Ascending aorta (tissue), 2 donors: ENCODE measurements around the gene TSPOAP1. TPM values are rescaled to one million over a fixed set of nuclear protein-coding genes. Genes with fewer than 3 reads are reported as not detected.

Experiments used
- DNase-seq, 2 donors: peaks; one replicate each; pipeline ENCODE4 v3.0.0-alpha.2; 2019; ENCODE audit warnings: low spot score in 2 of 2
- H3K27ac ChIP-seq, 2 donors: fragments of 200-600 bp; sonication (generic); one replicate each; pipeline ENCODE4 v1.5.1; 2016 to 2017; ENCODE audit warnings: mild to moderate bottlenecking in 1 of 2
- H3K27me3 ChIP-seq: fragments of 200-600 bp; sonication (generic); one replicate; pipeline ENCODE4 v1.5.1; 2017
- H3K36me3 ChIP-seq, 2 donors: fragments of 200-600 bp; sonication (generic); one replicate each; pipeline ENCODE4 v1.5.1; 2016
- H3K4me1 ChIP-seq, 2 donors: fragments of 200-600 bp; sonication (generic); one replicate each; pipeline ENCODE4 v1.5.1; 2016 to 2017; ENCODE audit warnings: mild to moderate bottlenecking in 1 of 2
- H3K4me3 ChIP-seq, 2 donors: fragments of 200-600 bp; sonication (generic); one replicate each; pipeline ENCODE4 v1.5.1; 2016 to 2017; ENCODE audit warnings: mild to moderate bottlenecking in 1 of 2
- H3K9me3 ChIP-seq, 2 donors: fragments of 200-600 bp; sonication (generic); one replicate each; pipeline ENCODE4 v1.5.1; 2016
- intact Hi-C: fragments of 100-400 bp; cut with DNase I; formaldehyde crosslinking; loops from one replicate; pipeline ENCODE4 v1.15.1; 2023
- total RNA-seq: library from RNA; depleted of rRNA; stranded (reverse); fragments of >200 nt; gene quantifications from one replicate; pipeline ENCODE4 v1.1.0, GENCODE V29; 2016
- TF ChIP-seq, protein P1 (sequence below), 3 experiments: fragments of 200-600 bp in 2 of 3; fragments of 450-650 bp in 1 of 3; sonication (generic) in 2 of 3; IDR thresholded peaks; one replicate each; pipeline ENCODE4 v1.5.1; 2016 to 2019; ENCODE audit warnings: antibody characterized with exemption in 3 of 3, mild to moderate bottlenecking in 1 of 3, moderate library complexity in 1 of 3

The TSPOAP1 gene
- total RNA-seq, 1 donor from 2014 or later = 22.4 TPM

DNA sequence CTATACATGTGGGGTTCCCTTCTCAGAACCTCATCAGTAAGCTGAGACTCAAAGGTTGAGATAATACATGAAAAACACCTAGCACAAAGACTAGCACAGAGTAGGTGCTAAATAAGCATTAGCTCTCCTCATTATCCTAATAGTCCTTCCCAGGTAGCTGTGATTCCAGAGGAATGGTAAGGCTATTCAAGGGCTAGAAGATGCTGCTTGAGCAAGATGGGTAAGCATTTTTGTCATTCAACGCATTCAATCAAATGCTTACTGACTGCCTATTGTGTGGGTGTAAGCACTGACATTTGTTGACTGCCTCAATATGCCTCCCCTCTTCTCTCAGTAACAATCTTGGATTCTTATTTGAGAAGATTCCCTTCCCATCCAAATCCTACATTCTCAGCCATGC is 19.4 kb upstream of the TSPOAP1 start:
- H3K27me3 ChIP-seq = no peaks in the 10 kb centered on the region
- H3K9me3 ChIP-seq = no peaks in the 10 kb centered on the region
- peaks cover 58 to 70% of the 10 kb centered on the region in 2 donors for H3K36me3 ChIP-seq
- H3K4me1 ChIP-seq = peaks cover 2 to 3% of the 10 kb centered on the region in 2 donors
- no peak overlapping the region for H3K27ac ChIP-seq
- no peak overlapping the region for H3K4me3 ChIP-seq
- TF ChIP-seq, protein P1, sequence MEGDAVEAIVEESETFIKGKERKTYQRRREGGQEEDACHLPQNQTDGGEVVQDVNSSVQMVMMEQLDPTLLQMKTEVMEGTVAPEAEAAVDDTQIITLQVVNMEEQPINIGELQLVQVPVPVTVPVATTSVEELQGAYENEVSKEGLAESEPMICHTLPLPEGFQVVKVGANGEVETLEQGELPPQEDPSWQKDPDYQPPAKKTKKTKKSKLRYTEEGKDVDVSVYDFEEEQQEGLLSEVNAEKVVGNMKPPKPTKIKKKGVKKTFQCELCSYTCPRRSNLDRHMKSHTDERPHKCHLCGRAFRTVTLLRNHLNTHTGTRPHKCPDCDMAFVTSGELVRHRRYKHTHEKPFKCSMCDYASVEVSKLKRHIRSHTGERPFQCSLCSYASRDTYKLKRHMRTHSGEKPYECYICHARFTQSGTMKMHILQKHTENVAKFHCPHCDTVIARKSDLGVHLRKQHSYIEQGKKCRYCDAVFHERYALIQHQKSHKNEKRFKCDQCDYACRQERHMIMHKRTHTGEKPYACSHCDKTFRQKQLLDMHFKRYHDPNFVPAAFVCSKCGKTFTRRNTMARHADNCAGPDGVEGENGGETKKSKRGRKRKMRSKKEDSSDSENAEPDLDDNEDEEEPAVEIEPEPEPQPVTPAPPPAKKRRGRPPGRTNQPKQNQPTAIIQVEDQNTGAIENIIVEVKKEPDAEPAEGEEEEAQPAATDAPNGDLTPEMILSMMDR (IDR thresholded peaks at IDR 0.05) = no peak
- intact Hi-C loops = no loop called here
- DNase-seq = no peak

DNA sequence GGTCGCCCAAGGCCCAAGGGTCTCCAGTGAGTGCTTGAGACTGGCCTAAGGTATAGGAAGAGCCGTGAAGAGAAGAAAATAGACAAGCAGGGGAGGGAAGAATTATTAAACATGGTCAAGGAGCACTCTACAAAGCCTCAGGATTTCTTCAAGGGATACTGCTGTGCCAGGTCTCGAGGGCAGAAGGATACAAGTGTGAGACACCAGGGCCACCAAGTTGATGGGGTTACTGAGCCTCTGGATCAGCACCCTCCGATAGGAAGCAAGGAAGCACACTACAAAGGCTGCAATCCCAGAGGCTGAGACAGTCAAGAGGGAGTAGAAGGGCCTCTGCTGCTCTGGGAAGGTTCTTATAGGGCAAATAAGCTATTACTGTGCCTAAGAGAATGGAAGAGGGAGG is 16.9 kb upstream of the TSPOAP1 start:
- H3K36me3 ChIP-seq = peaks cover 58 to 68% of the 10 kb centered on the region in 2 donors
- intact Hi-C loops = no loop called here
- H3K4me3 ChIP-seq = no peak overlapping the region
- no peak overlapping the region for H3K27ac ChIP-seq
- TF ChIP-seq, protein P1 (IDR thresholded peaks at IDR 0.05) = no peak
- H3K4me1 ChIP-seq = no peaks in the 10 kb centered on the region
- H3K9me3 ChIP-seq = no peaks in the 10 kb centered on the region
- DNase-seq = no peak
- no peaks in the 10 kb centered on the region for H3K27me3 ChIP-seq

DNA sequence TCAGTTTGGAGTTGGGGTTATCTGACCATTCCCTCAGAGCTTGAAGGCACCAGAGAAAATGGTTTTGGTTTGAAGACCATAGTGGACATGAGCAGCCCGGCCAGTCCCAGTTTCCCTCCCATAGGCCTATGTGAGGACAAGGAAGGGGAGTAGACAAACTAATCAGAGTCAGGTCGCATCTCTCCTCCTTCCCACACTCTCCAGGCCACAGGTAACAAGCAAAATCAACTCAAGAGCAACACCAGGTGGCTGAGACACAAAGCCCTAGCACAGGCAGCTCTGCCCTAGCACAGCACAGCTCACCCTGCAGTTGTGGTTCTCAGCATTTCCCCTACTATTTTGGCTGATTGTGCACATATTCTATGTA is 16.2 kb upstream of the TSPOAP1 start:
- Histone ChIP-seq H3K27me3 (no peaks in the 10 kb centered on the region), H3K27ac (no peak overlapping the region), H3K9me3 (no peaks in the 10 kb centered on the region), H3K4me3 (no peak overlapping the region), H3K36me3 (peaks cover 52 to 61% of the 10 kb centered on the region in 2 donors), H3K4me1 (no peaks in the 10 kb centered on the region)
- intact Hi-C loops = no loop called here
- TF ChIP-seq, protein P1 (IDR thresholded peaks at IDR 0.05) = no peak
- DNase-seq = no peak

DNA sequence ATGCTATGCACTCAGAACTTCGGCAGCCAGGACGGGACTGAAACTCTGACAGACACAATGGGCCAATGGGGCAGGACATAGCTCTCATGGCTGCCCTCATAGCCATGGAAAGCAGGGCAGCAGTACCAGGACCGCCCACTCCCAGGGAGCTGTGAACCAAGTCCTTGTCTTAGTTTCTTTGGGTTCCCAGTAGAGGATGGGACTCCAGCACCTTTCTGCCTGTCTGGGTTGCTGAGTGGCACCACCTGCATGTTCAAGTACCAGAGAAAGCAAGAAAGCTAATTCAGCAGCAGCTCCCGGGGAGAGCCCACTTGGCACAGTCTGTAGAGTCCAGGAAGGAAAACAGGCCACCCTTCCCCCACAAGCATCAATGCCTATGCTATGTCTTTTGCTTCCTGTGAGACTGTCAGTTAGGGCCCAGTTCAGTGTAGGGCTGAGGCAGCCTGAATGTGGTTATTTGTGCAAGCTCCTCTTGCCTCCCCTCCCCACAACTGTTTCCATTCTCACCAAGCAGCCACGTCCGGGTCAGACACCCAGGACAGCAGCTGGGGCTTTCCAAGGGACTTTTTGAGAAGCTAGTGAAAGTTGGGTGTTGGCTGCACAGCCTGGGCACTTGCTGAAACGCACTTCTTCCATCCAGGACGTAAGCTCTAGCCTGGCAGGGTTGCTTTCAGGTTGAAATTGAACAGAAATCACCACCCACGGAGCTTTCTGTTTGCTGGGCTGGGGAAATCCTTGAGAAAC is 15.6 kb upstream of the TSPOAP1 start:
- H3K36me3 ChIP-seq = peaks cover 46 to 55% of the 10 kb centered on the region in 2 donors
- H3K4me3 ChIP-seq = no peak overlapping the region
- TF ChIP-seq, protein P1 (IDR thresholded peaks at IDR 0.05) = no peak
- no peaks in the 10 kb centered on the region for H3K4me1 ChIP-seq
- no peaks in the 10 kb centered on the region for H3K9me3 ChIP-seq
- no peaks in the 10 kb centered on the region for H3K27me3 ChIP-seq
- intact Hi-C loops = no loop called here
- H3K27ac ChIP-seq = no peak overlapping the region
- no peak for DNase-seq

DNA sequence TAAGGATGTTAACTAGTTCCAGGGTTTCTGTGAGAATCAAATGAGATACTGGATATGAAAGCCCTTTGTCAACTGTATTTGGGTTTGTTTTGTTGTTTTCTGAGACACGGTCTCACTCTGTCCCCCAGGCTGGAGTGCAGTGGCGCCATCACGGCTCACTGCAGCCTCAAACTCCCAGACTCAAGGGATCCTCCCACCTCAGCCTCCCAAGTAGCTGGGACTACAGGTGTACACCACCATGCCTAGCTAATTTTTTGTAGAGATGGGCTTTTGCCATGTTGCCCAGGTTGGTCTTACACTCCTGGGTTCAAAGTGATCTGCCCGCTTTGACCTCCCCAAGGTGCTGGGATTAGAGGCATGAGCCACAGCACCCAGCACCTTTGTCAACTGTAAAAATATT is 14.5 kb upstream of the TSPOAP1 start:
- TF ChIP-seq, protein P1 (IDR thresholded peaks at IDR 0.05) = no peak
- DNase-seq = no peak
- intact Hi-C loops = no loop called here
- Histone ChIP-seq H3K9me3 (no peaks in the 10 kb centered on the region), H3K4me1 (no peaks in the 10 kb centered on the region), H3K27me3 (no peaks in the 10 kb centered on the region), H3K36me3 (peaks cover 36 to 44% of the 10 kb centered on the region in 2 donors), H3K4me3 (no peak overlapping the region), H3K27ac (no peak overlapping the region)
